Fibroblast of the aortic adventitia (primary cell): Measurements from ENCODE around the gene IL17REL. TPM values are rescaled to one million over a fixed set of nuclear protein-coding genes. Genes with fewer than 3 reads are reported as not detected.

Source experiments
- DNase-seq: peaks from one replicate; pipeline ENCODE4 v3.0.0-alpha.2; 2010; ENCODE audit warnings: low read depth
- H3K4me3 ChIP-seq: 2 replicates; pipeline ENCODE4 v1.5.1; 2011; ENCODE audit warnings: low read depth, mild to moderate bottlenecking, control low read depth, low read length, moderate library complexity
- total RNA-seq: library from RNA; depleted of rRNA; stranded (reverse); fragments of >200 nt; gene quantifications from 2 replicates; pipeline ENCODE4 v1.2.3, GENCODE V29; 2012; ENCODE audit warnings: low replicate concordance
- TF ChIP-seq, protein P1 (sequence below): IDR thresholded peaks from 2 replicates; pipeline ENCODE4 v1.5.1; 2011; ENCODE audit warnings: mild to moderate bottlenecking, low read length, control low read depth, inconsistent platforms; ENCODE audit not compliant: insufficient read depth

Gene IL17REL
- total RNA-seq, 1 donor: not detected

DNA sequence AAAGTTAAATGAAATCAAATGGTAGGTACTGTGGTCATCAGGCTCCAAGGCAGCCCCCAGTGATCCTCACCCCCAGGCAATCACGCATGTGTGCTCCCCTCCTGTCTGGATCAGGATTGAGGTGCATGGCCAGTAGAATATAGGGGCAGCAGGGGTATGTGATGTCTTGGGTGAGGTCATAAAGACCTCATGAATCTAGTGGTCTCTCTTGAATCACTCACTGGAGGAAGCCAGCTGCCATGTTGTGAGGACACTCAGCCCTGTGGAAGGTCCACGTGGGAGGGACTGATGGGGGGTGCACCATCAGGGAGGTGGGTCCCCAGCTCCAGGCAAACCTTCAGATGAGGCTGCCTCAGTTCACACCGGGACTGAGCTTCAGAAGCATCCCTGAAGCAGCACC, 6.8 kb upstream of the IL17REL start:
- no peak for DNase-seq
- H3K4me3 ChIP-seq: no peak overlapping the region
- TF ChIP-seq, protein P1, sequence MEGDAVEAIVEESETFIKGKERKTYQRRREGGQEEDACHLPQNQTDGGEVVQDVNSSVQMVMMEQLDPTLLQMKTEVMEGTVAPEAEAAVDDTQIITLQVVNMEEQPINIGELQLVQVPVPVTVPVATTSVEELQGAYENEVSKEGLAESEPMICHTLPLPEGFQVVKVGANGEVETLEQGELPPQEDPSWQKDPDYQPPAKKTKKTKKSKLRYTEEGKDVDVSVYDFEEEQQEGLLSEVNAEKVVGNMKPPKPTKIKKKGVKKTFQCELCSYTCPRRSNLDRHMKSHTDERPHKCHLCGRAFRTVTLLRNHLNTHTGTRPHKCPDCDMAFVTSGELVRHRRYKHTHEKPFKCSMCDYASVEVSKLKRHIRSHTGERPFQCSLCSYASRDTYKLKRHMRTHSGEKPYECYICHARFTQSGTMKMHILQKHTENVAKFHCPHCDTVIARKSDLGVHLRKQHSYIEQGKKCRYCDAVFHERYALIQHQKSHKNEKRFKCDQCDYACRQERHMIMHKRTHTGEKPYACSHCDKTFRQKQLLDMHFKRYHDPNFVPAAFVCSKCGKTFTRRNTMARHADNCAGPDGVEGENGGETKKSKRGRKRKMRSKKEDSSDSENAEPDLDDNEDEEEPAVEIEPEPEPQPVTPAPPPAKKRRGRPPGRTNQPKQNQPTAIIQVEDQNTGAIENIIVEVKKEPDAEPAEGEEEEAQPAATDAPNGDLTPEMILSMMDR: no peak

DNA sequence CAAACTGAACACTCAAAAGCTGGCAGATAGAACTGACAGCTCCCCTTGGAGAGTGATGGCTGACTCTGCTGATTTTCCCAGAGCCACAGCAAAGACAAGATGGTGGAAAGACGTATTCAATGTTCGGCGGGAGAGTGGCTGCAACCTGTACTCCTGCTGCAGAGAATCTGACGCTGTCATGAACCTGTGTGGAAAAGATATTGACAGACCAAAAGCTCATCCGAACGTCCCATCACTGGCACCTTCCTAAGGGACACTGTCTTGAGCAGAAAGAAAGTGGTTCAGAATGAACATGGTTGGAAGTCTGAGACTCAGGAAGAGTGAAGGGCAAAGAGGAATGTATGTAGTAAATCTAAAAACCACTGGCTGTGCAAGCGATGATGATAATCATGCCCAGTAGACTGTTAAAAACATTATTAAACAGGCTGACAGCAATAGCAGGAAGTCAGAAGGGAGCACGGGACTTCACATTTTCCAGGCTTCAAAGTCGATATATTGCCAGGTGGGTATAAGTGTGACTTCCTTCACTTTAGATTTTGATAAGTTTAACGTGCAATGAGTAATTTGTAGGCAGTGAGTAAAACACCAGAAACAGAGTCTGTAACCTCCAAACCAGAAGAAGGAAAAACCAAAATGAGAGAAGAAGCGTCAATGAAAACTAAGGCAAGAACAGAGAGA, 6.2 kb upstream of the IL17REL start:
- TF ChIP-seq, protein P1: no peak

DNA sequence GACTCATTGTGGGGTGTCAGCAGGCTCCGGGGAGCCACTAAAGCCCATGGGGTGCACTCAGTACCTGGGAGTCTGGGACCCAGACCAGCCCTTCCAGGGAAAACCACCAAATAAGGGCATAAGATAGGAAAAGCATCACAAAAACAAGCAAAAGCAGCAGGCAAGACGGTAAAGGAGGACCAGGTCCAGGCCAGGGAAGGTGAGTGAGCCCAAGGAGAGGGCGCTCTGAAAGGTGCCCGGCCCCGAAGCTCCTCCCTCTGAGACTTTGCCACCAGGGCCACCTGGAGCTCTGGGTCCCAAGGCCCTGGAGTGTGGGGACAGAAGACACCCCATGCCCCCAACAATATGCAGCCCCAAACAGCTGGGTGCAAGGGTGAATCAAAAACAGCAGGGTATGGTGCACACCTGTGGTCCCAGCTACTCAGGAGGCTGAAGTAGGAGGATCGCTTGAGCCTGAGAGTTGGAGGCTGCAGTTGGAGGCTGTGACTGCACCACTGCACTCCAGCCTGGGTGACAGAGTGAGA, 5.2 kb upstream of the IL17REL start:
- TF ChIP-seq, protein P1: no peak
- DNase-seq: no peak
- no peak overlapping the region for H3K4me3 ChIP-seq

More for the DNA sequence above, 6.2 kb upstream of the IL17REL start:
- H3K4me3 ChIP-seq: no peak overlapping the region
- DNase-seq: no peak

DNA sequence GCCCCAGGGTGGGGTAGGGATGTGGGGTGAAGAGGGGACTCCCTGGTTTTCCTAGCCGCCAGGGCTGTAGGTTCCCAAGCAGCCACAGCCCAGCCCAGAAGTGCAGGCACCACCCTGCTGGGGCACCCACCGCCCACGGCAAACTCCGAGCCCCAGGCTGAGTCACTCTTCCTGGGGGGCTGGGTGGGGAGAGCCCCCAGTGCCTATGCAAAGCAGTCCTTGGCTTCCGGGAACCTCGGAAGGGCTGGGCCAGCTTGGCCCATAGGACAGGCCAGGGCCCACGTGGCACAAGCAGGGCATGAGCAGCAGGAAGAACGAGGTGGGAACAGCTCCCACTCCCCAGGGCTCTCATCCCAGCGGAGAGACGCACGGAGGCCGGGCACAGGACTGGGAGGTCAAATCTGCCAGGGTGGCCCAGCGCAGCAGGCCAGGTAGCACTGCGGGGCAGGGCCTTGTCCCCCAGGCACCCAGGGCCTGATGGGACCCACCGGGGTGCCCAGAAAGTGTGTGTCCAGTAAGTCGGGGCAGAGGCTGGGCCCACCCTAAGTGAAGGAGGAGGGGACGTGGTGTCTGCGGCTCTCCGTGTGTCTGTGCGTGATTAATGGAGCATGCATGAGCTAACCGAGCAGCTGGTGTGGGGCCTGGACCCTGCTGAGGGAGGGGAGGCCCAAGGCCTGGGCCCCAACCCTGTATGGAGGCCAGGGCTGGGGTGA, 4.6 kb upstream of the IL17REL start:
- DNase-seq: no peak
- TF ChIP-seq, protein P1: no peak
- H3K4me3 ChIP-seq: no peak overlapping the region

DNA sequence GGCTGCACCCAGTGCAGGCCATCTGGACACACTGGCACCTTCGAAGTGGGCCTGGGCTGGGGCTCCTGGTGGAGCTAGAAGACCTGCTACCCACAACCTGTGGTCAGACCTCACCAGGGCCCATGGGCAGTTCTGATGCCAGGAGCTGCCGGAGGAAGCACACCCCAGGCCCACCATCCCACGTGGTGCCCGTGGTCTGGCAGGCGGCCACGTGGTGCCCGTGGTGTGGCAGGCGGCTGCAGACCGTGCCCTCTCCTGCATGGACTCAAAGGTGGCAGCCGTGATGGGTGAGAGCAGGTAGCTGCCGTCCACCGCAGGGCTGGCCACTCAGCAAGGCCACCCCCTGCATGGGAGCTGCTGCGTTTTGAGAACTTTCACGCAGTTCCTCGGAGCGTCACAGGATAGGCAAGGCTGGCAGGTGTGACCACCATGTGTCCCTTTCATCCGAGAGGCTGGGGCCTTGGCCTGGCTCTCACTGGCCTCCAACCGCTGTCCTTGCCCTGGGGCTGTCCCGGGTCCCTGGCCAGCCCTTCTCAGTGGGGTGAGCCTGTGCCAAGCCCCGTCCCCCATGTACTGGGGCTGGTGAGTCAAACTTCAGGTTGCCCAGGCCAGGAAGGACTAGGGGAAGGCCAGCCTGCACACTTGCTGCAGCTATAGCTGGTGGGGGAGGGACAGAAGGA, 3.9 kb upstream of the IL17REL start:
- no peak for DNase-seq
- TF ChIP-seq, protein P1: no peak
- no peak overlapping the region for H3K4me3 ChIP-seq

DNA sequence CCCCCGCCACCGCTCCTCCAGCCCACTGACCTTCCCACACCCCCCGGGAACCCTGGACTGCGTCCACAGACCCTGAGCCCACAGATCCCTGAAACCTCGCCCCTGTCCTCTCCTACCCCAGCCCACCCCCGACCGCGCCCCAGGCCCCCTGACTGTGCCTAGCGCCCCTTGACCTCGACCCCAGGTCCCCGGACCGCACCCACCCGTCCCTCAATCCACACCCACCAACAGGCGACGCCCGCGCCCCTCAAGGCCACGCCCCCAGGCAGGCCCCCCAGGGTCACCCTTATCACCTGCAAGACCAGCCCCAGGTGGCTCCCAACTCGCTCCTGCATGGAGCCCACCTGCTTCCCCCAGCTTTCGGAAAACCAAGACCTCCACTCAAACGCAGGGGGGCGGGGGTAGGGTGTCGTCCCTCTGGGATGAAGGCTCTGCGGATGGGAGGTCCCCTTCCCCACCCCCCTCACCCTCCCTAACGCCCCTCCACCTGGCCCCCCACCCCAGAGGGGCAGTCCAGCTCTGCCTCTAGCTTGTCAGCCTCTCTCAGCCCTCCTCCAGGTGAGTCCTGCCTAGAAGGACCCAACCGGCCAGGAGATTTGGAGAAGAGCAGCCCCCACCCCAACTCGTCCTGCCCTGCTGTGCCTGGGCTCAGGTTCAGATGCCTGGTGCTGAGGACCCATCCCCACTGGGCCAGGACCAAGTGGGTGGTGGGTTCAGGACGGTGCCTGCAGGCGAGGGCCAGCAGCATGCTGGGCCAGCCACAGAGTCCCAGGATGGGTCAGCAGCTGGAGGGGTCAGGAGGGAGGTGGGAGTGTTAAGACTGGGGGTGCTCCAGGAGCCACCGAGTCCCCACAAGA, 3.1 kb upstream of the IL17REL start:
- H3K4me3 ChIP-seq: no peak overlapping the region
- DNase-seq: no peak
- TF ChIP-seq, protein P1: no peak
